HT1080 (cell line): ENCODE results near the gene CCDC57. TPM values are rescaled to one million over a fixed set of nuclear protein-coding genes. Genes with fewer than 3 reads are reported as not detected.
"Not testable (repeated sequence)": the region's sequence is repeated elsewhere in the genome, so short reads cannot be mapped to it uniquely, and the experiment has no call there.

ENCODE experiments used
- DNase-seq: peaks from one replicate; pipeline ENCODE4 v3.0.0-alpha.2; 2015; ENCODE audit warnings: low read depth
- total RNA-seq: library from RNA; depleted of rRNA; stranded (reverse); fragments of >200 nt; shearing (Covaris generic); gene quantifications from 2 replicates; pipeline ENCODE4 v1.2.3, GENCODE V29; 2014

Gene CCDC57
- total RNA-seq, 1 experiment from 2014 or later: 12.9 TPM

- DNase-seq: no peak
Measured at GRCh38 chr17:82179412-82179811, 33.2 kb downstream of the CCDC57 start.

DNA sequence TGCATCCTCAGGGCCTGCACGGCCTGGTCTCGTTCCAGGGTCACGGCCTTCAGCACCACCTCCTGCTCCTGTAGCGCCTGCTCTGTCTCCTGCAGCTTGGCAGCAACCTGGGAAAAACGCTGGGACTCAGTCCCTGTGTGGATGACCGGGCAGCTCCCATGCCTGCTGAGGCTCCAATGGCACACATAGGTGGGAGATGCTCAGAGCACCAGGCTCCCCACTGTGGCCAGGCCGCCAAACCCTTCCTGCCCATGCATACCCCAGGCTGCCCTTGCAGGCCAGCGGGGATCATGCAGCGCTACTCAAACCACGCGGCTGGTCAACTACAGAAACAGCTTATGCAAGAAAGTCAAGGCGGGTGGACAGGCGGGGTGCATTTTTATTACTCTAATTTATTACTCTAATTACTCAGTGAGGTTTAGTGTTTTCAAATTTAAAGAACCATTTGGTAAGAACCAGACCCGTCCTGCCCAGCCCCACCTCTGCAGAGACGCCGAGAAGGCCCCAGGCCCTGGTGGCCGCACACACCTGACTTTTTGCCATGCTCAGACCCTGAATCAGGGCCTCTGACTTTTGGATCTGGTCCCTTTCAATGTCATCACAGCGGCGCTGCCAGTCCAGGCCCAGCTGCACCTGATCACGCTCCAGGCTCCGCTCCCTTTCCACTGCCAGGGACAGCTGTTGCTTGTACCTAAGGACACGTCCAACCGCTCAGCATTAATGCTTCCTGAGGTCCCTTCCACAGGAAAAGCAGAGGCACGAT, 34.0 kb downstream of the CCDC57 start:
- no peak for DNase-seq

DNA sequence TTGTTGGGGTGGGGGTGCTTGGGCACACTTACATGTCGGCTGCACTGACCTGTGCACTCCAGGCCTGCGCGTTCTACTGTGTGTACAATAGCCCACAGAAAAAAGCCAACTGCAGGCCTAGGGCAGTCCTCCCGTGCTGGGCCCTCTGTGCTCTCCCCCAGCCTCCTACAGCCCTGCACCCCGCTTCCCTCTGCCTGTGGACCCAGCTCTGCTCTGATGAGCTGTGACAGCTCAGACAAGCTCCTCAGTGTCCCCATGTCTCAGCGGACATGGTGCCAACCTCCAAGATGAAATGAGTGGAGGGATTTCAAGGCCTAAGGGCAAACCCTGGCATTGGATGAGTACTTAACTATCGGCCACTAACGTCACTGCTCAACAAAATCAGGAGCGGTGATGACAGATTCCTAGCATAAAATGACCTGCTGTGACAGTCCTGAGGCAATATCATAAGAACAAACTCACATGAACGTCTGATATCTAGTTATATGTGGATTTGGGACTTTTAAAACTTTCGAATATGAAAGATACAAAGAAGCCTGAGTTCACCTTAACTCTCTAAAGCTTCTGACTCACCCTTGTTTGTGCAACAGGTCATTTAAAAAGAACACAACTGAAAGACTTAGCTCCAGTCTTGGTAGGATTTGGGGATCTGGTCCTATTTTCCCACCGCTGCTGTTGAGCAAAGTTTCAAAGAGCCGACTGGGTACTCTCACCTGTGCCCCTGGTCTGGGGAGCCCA, 34.7 kb downstream of the CCDC57 start:
- DNase-seq: no peak

DNA sequence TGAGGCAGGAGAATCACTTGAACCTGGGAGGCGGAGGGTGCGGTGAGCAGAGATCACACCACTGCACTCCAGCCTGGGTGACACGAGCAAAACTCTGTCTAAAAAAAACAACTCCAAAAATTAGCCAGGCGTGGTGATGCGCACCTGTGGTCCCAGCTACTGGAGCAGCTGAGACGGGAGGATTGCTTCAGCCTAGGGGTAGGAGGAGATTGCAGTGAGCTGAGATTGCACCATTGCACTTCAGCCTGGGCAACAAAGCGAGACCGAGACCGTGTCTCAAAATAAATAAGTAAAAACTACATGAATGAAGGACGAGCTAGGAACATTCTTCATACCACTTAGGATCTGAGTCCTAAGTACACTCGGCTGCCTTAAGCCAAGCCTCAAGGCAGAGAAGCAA, 35.4 kb downstream of the CCDC57 start:
- no peak for DNase-seq

- DNase-seq: no peak
Measured at GRCh38 chr17:82175951-82176350, 36.7 kb downstream of the CCDC57 start.

DNA sequence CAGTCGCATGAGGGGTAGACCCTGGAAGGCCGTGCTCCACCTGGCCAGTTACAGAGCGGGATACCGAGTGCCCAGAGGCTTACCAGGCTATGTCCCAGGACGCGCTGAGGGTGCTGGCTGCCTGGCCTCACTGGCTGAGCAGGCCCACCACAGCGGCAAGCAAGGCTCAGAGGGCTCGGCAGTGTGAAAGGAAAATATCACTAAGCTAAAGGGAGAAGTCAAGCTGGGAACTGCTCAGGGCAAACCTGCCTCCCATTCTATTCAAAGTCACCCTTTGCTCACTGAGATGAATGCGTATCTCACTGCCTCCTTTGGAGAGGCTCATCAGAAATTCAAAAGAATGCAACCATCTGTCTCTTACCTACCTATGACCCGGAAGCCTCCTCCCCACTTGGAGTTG, 37.4 kb downstream of the CCDC57 start:
- no peak for DNase-seq

- DNase-seq: not testable (repeated sequence)
Measured at GRCh38 chr17:82174042-82174857, 38.4 kb downstream of the CCDC57 start.

DNA sequence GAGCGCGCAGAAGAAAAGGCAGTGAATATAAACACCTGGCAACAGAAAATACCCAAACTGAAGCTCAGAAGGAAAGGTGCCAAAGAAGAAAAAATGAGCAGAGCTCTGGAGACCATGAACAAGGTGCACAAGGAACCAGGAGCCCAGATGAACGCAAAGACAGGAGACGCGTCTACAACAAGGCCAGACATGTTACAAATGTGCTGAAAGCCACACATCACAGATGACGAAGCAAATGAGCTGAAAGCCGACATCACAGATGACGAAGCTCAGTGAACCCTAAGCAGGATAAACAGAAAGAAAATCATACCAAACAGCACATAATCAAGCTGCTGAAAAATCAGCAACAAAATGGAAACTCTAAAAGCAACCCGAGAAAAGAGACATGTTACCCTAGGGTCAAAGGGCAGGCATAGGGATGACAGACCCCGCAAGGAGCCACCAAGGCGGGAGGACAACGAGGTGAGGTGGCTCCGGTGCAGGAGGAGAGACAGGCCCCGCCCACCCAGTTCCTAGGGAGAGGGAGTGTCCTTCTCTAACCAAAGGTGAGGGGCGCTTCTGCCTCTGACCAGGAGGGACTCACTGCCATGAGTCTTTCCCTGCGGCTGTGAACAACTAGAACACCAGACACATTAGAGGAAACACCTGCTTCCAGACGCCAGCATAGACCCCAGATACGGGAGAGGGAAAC, 39.1 kb downstream of the CCDC57 start:
- DNase-seq: no peak

GRCh38 chr17:82172486-82173160, 40.0 kb downstream of the CCDC57 start:
- no peak for DNase-seq

DNA sequence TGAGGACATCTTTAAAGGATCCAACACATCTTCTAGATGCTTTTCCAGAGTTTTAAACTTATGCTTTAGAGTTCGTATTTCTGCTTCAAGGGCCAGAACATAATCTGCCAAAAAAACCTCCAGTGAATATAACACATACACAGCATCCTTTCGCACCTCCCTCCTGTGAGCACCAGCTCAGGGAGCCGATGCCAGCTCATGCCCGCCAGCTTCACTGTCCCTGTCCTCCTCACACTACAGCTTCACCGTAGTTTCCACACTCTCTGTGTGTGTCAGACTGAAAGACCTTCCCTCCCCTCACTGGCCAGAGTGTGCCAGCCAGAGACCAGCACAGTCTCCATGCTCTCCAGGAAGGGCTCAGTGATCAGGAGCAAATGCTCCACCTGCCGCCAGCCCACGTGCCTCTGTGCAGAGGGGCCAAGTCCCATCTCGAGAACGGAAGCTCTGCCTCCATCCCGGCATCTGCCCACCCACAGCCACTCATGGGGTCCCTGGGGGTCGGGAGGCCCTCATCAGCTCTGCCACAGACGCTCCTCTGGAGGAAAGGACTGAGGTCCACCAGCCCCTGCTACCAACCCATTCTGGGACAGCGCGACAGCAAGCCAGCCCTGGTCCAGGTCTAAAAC, 40.8 kb downstream of the CCDC57 start:
- DNase-seq: no peak

GRCh38 chr17:82170412-82170961, 42.2 kb downstream of the CCDC57 start:
- DNase-seq: no peak

GRCh38 chr17:82168568-82168967, 44.1 kb downstream of the CCDC57 start:
- DNase-seq: no peak

DNA sequence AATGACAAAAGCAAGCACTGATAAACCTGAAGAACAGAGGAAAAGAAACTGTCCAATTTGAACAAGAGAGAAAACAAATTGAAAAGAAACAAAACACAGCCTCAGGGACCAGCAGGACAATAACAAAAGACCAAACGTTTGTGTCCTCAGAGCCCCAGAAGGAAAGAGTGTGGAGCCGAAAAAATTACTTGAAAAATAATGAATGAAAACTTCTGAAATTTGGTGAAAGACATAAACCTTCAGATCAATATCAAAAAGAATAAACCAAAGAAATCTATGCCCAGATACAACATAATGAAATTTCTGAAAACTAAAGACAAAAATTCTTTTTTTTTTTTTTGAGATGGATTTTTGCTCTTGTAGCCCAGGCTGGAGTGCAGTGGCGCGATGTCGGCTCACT, 45.6 kb downstream of the CCDC57 start:
- DNase-seq: no peak

DNA sequence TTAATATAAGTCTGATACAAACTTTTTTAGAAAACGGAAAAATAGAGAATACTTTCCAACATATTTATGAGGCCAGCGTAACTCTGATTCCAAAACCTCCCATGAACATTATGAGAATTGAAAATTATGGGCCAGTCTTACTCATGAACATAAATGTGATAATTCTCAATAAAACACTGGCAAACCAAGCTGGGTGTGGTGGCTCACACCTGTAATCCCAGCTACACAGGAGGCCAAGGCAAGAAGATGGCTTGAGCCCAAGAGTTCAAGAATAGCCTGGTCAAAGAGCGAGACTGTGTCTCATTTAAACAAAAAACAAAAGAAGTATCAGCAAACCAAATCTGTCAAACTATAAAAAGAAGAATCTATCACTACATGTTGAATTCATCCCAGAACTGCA, 47.8 kb downstream of the CCDC57 start:
- no peak for DNase-seq

- no peak for DNase-seq
Measured at GRCh38 chr17:82161216-82161615, 51.4 kb downstream of the CCDC57 start.

DNA sequence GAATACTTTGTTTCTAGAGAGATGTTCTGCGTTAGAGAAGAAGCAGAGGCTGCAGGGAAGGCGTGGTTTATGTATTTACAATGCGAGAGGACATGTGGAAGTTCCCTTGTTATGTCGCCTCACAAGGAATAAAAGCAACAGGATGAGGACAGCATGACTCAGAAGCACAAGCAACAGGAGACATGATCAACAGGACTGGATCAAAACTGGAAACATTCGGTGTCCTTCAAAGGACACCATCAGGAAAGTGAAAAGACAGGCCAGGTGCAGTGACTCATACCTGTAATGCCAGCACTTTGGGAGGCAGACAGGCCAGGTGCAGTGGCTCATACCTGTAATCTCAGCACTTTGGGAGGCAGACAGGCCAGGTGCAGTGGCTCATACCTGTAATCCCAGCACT, 52.6 kb downstream of the CCDC57 start:
- peak; percentile 44 for DNase-seq

DNA sequence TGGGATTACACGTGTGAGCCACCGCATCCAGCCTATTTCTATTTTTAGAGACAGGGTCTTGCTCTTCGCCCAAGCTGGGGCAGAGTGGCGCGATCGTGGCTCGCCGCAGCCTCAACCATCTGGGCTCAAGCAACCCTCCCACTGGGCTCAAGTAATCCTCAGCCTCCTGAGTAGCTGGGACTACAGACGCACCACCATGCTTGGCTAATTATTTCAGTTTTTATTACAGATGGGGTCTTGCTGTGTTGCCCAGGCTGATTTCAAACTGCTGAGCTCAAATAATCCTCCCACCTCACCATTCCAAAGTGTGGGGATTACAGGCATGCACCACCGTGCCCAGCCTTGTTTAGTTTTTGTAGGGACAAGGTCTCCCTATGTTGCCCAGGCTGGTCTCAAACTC, 53.8 kb downstream of the CCDC57 start:
- DNase-seq: no peak

DNA sequence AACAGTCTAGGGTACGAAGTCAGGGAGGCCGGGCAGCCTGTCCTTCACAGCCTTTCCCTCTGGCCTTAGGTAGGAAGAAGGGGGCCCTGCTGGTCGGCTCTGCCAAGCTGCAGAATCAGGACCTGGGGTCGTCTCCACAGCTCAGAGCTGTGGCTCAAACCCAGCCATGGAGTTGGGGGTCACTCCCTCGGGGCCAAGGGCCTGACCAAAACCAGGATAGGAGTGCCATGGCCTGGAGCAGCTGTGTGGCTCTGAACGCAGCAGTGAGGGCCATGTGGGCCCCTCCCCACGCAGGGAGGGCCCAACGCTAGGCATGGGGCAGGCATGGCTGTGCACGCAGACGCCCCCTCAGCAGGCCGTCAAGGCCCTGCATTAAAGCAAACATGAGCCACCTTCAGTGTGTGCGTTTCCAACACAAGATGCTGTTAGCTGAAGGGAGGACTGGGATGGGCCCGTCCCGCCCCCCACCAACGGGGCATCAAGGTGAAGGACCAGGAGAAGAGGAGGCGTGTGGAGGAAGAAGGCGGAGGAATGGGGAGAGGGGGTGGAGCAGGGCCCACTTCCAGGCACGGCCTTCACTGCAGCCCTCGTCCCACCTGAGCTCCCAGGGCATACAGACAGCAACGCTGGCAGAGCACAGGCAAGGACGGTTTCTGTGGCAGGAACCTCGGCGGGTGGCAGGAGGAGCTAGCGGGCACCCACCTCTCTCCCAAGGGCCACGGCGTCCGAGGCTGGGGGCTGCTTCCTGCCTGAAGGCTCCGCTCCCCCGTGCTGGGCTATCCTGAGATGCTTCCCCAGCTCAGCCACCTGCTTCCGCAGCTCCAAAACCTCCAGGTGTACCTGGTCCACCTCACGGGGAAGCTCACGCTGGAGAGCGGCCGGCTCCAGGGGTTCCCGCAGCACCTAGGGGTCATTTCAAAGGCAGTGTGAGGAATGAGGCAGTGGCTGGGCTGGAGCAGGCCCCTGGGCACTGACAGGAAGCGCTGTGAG, 55.3 kb downstream of the CCDC57 start:
- DNase-seq: no peak
